ENCODE data around the gene TGFB1I1. TPM values are rescaled to one million over a fixed set of nuclear protein-coding genes. Genes with fewer than 3 reads are reported as not detected.

TGFB1I1 gene
- total and polyA plus RNA-seq, 2 experiments from 2014 or later, result 4.1 to 4.2 TPM

DNA sequence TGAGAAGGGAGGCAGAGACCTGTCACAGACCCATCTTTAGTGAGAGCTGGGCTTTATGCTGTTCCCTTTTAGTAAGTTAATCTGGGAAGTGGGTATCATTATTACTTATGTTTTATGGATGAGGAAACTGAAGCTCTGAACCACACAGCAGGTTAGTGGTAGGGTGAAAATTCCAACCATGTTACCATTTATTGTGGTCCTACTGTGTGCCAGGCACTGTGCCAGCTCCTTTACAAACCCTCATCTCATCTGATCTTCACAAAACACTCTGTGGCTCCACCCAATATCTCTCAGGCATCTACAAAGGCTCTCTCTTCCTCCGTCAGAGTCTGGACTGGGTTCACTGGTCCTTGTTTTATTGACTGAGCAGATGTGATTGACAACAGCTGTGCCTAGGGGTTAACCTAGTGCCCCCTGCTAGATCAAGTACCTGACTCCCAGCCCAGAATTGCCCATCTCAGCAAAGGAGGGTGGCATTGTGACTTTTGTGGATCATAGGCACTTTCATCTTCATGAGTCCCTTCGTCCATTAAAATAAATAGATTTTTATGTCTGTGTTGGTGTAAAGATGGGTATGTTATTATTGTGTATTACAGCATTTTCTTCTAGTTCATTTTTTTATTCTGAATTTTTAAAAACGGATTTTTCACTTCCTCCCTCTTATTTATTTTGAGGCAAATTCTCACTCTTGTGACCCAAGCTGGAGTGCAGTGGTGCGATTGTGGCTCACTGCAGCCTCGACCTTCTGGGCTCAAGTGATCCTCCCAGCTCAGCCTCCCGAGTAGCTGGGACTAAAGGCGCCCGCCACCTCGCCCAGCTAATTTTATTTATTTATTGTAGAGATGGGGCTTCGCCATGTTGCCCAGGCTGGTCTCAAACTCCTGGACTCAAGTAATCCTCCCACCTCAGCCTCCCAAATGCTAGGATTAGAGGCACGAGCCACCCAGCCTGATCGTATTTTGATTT is 3.1 kb downstream of the TGFB1I1 start (continued):
- TF ChIP-seq ZNF331 (CRISPR knock-in tag; IDR thresholded peaks at IDR 0.05; ENCODE audit: low read depth) (no peak), CTCF (conservative IDR thresholded peaks at IDR 0.05; ENCODE audit: low read depth in 2 of 2) (no peak), CREB1 (CRISPR knock-in tag; IDR thresholded peaks at IDR 0.05; ENCODE audit: low read depth) (no peak), POLR2AphosphoS5 (IDR thresholded peaks at IDR 0.05; ENCODE audit: low read depth) (no peak), EZH2 (IDR thresholded peaks at IDR 0.05; ENCODE audit: low read depth, unreplicated experiment) (no peak), ZNF114 (CRISPR knock-in tag; IDR thresholded peaks at IDR 0.05) (no peak), EZH2phosphoT487 (IDR thresholded peaks at IDR 0.05; ENCODE audit: unreplicated experiment) (no peak), NANOG (IDR thresholded peaks at IDR 0.05; ENCODE audit: borderline replicate concordance) (no peak), REST (IDR thresholded peaks at IDR 0.05; ENCODE audit: unreplicated experiment) (no peak), JUNB (IDR thresholded peaks at IDR 0.05; ENCODE audit: unreplicated experiment) (no peak)

- H3K36me3 Mint-ChIP-seq (ENCODE audit: low read depth), result peaks cover 8% of the 10 kb centered on the region
- no peaks in the 10 kb centered on the region for H3K79me2 ChIP-seq (replicated peaks; ENCODE audit: insufficient read depth)
- DNase-seq (ENCODE audit: low spot score) (peak; percentile 48), ATAC-seq (peak; percentile 0; the same call in 2 of the 3 replicates)
- H4K20me1 ChIP-seq (replicated peaks; ENCODE audit: insufficient read depth), result no peaks in the 10 kb centered on the region
- H2AFZ ChIP-seq, result peak overlapping the region; percentile 86; the same call in 1 of the 2 replicates
- peak overlapping the region; percentile 74 for H3K4me3 Mint-ChIP-seq
- peaks cover 8% of the 10 kb centered on the region; the same call in 1 of the 2 replicates for H3F3A ChIP-seq (replicated peaks; ENCODE audit: low read depth)
- H3K27ac Mint-ChIP-seq, result no peak overlapping the region
- H3K9me2 ChIP-seq (ENCODE audit: insufficient read depth), result no peaks in the 10 kb centered on the region
- H3K4me1 ChIP-seq (ENCODE audit: insufficient read depth), result peaks cover 7% of the 10 kb centered on the region; the same call in 1 of the 2 replicates
- H3K27me3 ChIP-seq (ENCODE audit: insufficient read depth), result peaks cover 79% of the 10 kb centered on the region
- H3K4me3 ChIP-seq, result peak overlapping the region; percentile 83
- H3K27ac ChIP-seq (ENCODE audit: low read depth), result no peak overlapping the region
- no peaks in the 10 kb centered on the region for H3K36me3 ChIP-seq (ENCODE audit: insufficient read depth)
- peaks cover 6% of the 10 kb centered on the region for H3K9me3 Mint-ChIP-seq
- H3K4me1 Mint-ChIP-seq, result peaks cover 18% of the 10 kb centered on the region; the same call in 2 of the 3 replicates
- H3K27me3 Mint-ChIP-seq (ENCODE audit: insufficient read depth, low read depth, poor library complexity), result peaks cover 67% of the 10 kb centered on the region
- H3K4me2 ChIP-seq, result peak overlapping the region; percentile 98
- no peak for TF ChIP-seq POLR2AphosphoS5 (IDR thresholded peaks at IDR 0.05; ENCODE audit: low read depth)
- no peak for TF ChIP-seq ZNF331 (CRISPR knock-in tag; IDR thresholded peaks at IDR 0.05; ENCODE audit: low read depth)
- TF ChIP-seq REST (IDR thresholded peaks at IDR 0.05; ENCODE audit: unreplicated experiment), result no peak
- TF ChIP-seq JUNB (IDR thresholded peaks at IDR 0.05; ENCODE audit: unreplicated experiment), result no peak
- TF ChIP-seq CTCF (conservative IDR thresholded peaks at IDR 0.05; ENCODE audit: low read depth in 2 of 2), result no peak
- no peak for TF ChIP-seq EZH2phosphoT487 (IDR thresholded peaks at IDR 0.05; ENCODE audit: unreplicated experiment)
- no peak for TF ChIP-seq NANOG (IDR thresholded peaks at IDR 0.05; ENCODE audit: borderline replicate concordance)
- TF ChIP-seq CREB1 (CRISPR knock-in tag; IDR thresholded peaks at IDR 0.05; ENCODE audit: low read depth), result no peak
- TF ChIP-seq STAT1 (IDR thresholded peaks at IDR 0.05; ENCODE audit: unreplicated experiment), result no peak
Measured at GRCh38 chr16:31475946-31476302, 4.0 kb downstream of the TGFB1I1 start.

Data from GM23338 (cell line).